ENCODE data around the gene WIPF2.
A peak's percentile ranks its signal among the peaks of the same experiment; 100 is the strongest.

The WIPF2 gene

DNA sequence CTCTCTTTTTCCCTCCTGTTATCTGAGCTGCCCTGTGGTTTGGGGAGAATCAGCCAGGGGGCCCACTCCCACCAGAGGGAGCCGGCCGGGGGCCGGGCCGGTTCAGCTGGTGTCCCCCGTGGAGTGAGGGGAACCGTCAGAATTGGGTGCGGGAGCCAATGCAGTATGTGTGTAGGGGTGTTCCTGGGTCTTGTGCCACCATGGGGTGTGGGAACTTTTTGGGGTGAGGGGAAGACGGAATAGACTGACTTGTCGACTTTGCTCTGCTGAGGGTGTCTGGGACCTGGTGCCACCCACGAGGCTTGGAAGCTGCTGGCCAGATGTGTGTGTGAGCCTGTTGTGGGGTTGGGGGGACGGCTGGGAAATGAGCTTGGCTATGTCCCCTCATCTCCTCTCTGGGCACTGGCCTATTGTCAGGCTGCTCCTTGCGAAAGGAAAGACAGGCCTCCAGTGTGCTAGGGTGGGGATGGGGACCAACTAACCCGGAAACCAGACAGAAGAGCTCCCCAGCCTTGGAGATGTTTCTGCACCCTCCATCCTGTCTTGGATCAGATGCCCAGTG lies 99.8 kb downstream of the WIPF2 start:
- Histone ChIP-seq H3K9ac (ENCODE audit: low read depth in 1 of 2, low read length in 2 of 2) (peak overlapping the region; percentile 74 to 81), H3K36me3 (ENCODE audit: control insufficient read depth in 1 of 2, insufficient read depth in 2 of 2, low read length in 2 of 2) (no peaks in the 10 kb centered on the region), H3K9me3 (ENCODE audit: control insufficient read depth in 1 of 2, low read length in 2 of 2) (no peaks in the 10 kb centered on the region), H3K4me3 (ENCODE audit: low read depth in 1 of 2, low read length in 2 of 2) (peak overlapping the region; percentile 83 to 85), H3K27me3 (ENCODE audit: control insufficient read depth in 1 of 2, insufficient read depth in 2 of 2, low read length in 2 of 2) (no peaks in the 10 kb centered on the region), H3K4me1 (ENCODE audit: control insufficient read depth in 1 of 2, insufficient read depth in 2 of 2, low read length in 2 of 2) (peaks cover 77 to 80% of the 10 kb centered on the region in 2 donors), H3K27ac (ENCODE audit: low read depth, low read length) (no peak overlapping the region)

DNA sequence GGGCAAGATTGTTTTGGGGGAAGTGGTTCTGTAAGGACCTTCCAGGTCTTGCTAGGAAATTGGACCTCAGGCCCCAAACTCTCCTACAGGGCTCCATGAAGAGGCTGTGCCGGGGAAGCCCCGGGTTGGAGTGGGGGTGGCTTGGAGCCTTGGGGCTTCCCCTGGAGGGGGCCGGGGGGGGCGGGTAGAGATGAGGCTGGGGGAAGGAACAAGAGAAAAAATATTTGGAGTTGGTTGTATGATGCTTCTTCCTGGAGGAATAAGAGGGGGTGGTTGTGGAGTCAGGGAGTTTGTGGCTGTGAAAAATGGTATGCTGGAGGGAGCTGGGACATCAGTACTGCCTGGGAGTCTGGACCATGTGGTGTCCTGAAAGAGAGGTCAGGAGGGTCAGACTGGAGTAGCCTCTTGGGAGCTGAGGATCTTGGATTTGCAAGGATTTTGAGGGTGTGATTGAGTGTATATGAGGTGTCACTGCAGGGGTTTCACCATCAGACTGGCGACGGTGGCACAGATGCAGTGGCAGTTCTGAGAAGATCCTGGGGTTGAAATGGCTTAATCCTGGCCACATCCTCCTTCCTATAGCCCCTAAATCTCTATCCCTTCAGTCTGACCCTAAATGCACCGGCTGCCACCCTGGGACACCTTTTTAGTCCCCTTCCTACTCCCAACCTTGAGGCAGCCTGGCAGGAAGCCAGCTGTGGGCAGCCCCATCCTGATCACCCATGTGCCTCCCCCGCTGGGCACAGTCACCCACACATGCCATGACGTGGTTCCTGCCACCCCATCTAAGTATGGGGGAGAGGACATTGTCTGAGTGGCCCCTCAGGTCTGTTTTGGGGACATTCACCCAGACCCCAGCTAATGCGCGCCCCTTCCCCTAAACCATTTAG lies 100.8 kb downstream of the WIPF2 start:
- H3K9me3 ChIP-seq (ENCODE audit: control insufficient read depth in 1 of 2, low read length in 2 of 2): no peaks in the 10 kb centered on the region
- H3K4me3 ChIP-seq (ENCODE audit: low read depth in 1 of 2, low read length in 2 of 2): peak overlapping the region; percentile 79 to 85
- no peaks in the 10 kb centered on the region for H3K27me3 ChIP-seq (ENCODE audit: control insufficient read depth in 1 of 2, insufficient read depth in 2 of 2, low read length in 2 of 2)
- peak overlapping the region; percentile 2 to 18 for H3K9ac ChIP-seq (ENCODE audit: low read depth in 1 of 2, low read length in 2 of 2)
- H3K36me3 ChIP-seq (ENCODE audit: control insufficient read depth in 1 of 2, insufficient read depth in 2 of 2, low read length in 2 of 2): no peaks in the 10 kb centered on the region
- H3K4me1 ChIP-seq (ENCODE audit: control insufficient read depth in 1 of 2, insufficient read depth in 2 of 2, low read length in 2 of 2): peaks cover 81 to 83% of the 10 kb centered on the region in 2 donors
- no peak overlapping the region for H3K27ac ChIP-seq (ENCODE audit: low read depth, low read length)

DNA sequence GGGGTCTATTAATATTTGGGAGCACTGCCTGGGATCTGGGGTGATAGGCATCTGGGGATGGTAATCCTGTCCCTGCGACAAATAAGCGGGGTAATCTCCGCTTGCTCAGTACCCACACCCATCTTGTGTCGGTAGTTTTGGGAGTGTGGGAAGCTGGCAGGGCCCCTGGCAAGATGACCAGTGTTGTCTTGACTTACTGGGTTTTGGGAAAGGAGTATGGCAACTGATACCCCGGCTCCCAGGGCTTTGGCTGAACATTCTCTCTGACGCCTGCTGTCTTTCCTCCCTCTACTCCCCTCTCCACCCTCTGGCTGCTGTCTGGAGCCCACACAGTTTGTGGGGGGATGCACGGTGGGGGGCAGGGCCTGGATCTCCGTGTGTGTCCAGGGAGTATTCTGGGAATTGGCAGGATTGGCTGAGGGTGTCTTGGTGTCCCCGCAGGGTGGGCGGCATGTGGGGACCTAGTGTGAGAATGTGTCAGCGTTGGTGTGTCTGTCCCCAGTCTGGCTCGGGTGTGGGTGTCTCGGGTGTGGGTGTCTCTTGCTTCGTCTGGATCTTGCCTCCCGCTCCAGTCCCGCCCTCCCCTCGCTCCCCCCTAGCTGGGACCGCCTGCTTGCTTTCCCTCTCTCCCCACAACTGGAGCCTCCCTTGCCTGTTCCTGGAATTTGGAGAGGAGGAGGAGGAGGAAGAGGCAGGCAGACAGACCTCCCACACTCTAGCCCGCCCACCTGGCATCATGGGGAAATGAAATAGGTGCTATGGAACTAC lies 101.8 kb downstream of the WIPF2 start:
- peak overlapping the region; percentile 79 to 85 for H3K4me3 ChIP-seq (ENCODE audit: low read depth in 1 of 2, low read length in 2 of 2)
- H3K27me3 ChIP-seq (ENCODE audit: control insufficient read depth in 1 of 2, insufficient read depth in 2 of 2, low read length in 2 of 2): no peaks in the 10 kb centered on the region
- peaks cover 80 to 83% of the 10 kb centered on the region in 2 donors for H3K4me1 ChIP-seq (ENCODE audit: control insufficient read depth in 1 of 2, insufficient read depth in 2 of 2, low read length in 2 of 2)
- H3K27ac ChIP-seq (ENCODE audit: low read depth, low read length): peak overlapping the region; percentile 55
- no peaks in the 10 kb centered on the region for H3K9me3 ChIP-seq (ENCODE audit: control insufficient read depth in 1 of 2, low read length in 2 of 2)
- H3K9ac ChIP-seq (ENCODE audit: low read depth in 1 of 2, low read length in 2 of 2): peak overlapping the region; percentile 18 to 45
- no peaks in the 10 kb centered on the region for H3K36me3 ChIP-seq (ENCODE audit: control insufficient read depth in 1 of 2, insufficient read depth in 2 of 2, low read length in 2 of 2)

DNA sequence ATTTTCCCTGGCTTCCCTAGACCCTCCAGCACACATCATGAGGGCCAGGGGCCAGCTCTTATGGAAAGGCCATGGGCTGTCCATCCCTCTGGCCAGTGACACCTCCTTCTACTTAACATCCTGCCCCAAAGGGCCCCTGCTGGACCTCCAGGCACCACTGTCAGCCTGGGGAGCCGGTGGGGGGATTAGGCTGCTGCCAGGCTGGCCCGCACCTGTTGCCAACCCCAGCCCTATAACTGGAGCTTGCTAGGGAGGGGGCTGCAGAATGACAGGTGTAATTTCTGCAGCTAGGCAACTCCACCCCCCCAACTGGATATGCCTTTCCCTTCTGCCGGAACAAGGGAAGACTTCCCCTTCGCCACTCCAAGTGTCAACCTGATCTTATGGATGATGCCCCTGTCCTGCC lies 102.4 kb downstream of the WIPF2 start:
- Histone ChIP-seq H3K9ac (ENCODE audit: low read depth in 1 of 2, low read length in 2 of 2) (peak overlapping the region; percentile 45 to 70), H3K4me1 (ENCODE audit: control insufficient read depth in 1 of 2, insufficient read depth in 2 of 2, low read length in 2 of 2) (peaks cover 80 to 83% of the 10 kb centered on the region in 2 donors), H3K4me3 (ENCODE audit: low read depth in 1 of 2, low read length in 2 of 2) (peak overlapping the region; percentile 79 to 85), H3K27ac (ENCODE audit: low read depth, low read length) (peak overlapping the region; percentile 55), H3K27me3 (ENCODE audit: control insufficient read depth in 1 of 2, insufficient read depth in 2 of 2, low read length in 2 of 2) (no peaks in the 10 kb centered on the region), H3K9me3 (ENCODE audit: control insufficient read depth in 1 of 2, low read length in 2 of 2) (no peaks in the 10 kb centered on the region), H3K36me3 (ENCODE audit: control insufficient read depth in 1 of 2, insufficient read depth in 2 of 2, low read length in 2 of 2) (no peaks in the 10 kb centered on the region)

DNA sequence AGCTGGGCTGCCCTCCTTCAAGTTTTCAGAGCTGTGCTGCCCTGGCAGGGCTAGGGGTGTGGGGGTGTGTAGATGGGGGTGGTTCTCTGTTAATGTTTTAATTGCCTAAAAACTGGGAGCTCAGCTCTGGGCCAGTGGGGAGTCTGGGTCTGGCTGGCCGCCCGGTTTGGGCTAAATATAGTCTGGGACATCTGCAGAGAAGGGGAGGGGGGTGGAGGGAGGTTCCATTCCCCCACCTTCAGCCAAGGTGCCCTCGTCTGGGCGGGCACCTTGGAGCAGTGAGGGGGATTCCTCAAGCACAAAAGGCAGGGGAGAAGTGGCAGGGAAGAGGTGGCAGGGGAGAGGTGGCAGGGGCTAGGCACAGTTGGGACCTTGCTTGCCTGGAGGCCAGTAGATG lies 102.9 kb downstream of the WIPF2 start:
- Histone ChIP-seq H3K4me3 (ENCODE audit: low read depth in 1 of 2, low read length in 2 of 2) (peak overlapping the region; percentile 79 to 85), H3K4me1 (ENCODE audit: control insufficient read depth in 1 of 2, insufficient read depth in 2 of 2, low read length in 2 of 2) (peaks cover 81 to 84% of the 10 kb centered on the region in 2 donors), H3K27ac (ENCODE audit: low read depth, low read length) (peak overlapping the region; percentile 79), H3K36me3 (ENCODE audit: control insufficient read depth in 1 of 2, insufficient read depth in 2 of 2, low read length in 2 of 2) (no peaks in the 10 kb centered on the region), H3K9me3 (ENCODE audit: control insufficient read depth in 1 of 2, low read length in 2 of 2) (no peaks in the 10 kb centered on the region), H3K9ac (ENCODE audit: low read depth in 1 of 2, low read length in 2 of 2) (peak overlapping the region; percentile 64 to 70), H3K27me3 (ENCODE audit: control insufficient read depth in 1 of 2, insufficient read depth in 2 of 2, low read length in 2 of 2) (no peaks in the 10 kb centered on the region)

DNA sequence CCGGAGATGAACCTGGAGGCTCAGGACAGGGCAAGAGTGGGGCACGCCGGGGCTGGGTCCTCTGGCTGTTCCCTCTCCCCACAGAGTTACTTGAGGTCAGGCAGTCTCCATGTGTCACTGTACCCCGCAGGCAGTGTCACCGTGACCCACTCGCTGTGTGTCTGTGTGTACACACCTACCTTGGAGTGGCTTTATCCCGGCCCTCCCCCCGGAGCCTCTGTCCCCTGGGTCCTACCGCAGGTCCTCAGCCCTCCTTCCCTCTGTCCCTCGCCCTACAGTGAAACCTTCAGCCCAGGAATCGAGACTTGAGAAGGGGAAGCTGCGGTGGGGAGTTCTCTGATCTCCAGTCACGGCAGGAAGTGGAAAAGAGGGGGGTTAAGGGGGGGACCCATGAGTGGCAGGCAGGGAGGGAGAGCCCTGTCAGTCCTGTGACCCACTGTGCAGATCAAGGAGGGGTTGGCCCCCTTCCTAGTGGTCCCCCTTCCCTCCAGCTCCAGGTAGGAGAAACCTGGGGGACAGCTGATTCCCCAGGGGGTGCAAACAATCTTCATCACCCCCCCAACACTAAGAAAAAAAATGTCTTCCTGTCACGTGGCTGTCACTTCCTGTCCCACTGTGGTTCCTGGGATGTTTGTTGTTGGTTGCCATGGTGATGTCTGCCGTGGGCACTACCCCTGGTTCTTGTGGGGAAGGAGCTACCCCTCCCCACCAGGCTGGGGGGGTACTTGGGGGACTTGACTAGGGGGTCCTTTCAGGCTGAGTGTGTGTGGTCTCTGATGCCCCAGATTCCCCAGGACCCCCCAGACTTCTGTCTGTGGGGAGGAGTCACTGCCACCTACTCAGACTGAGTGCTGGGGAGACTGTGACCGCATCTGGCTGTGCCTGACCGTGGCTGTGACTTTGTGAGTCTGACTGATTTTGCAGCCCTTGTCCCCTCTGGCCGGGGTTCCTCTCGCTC lies 103.5 kb downstream of the WIPF2 start:
- Histone ChIP-seq H3K9me3 (ENCODE audit: control insufficient read depth in 1 of 2, low read length in 2 of 2) (no peaks in the 10 kb centered on the region), H3K27ac (ENCODE audit: low read depth, low read length) (peak overlapping the region; percentile 79), H3K36me3 (ENCODE audit: control insufficient read depth in 1 of 2, insufficient read depth in 2 of 2, low read length in 2 of 2) (no peaks in the 10 kb centered on the region), H3K9ac (ENCODE audit: low read depth in 1 of 2, low read length in 2 of 2) (peak overlapping the region; percentile 64 to 70), H3K4me1 (ENCODE audit: control insufficient read depth in 1 of 2, insufficient read depth in 2 of 2, low read length in 2 of 2) (peaks cover 81 to 84% of the 10 kb centered on the region in 2 donors), H3K27me3 (ENCODE audit: control insufficient read depth in 1 of 2, insufficient read depth in 2 of 2, low read length in 2 of 2) (no peaks in the 10 kb centered on the region), H3K4me3 (ENCODE audit: low read depth in 1 of 2, low read length in 2 of 2) (peak overlapping the region; percentile 79 to 85)

DNA sequence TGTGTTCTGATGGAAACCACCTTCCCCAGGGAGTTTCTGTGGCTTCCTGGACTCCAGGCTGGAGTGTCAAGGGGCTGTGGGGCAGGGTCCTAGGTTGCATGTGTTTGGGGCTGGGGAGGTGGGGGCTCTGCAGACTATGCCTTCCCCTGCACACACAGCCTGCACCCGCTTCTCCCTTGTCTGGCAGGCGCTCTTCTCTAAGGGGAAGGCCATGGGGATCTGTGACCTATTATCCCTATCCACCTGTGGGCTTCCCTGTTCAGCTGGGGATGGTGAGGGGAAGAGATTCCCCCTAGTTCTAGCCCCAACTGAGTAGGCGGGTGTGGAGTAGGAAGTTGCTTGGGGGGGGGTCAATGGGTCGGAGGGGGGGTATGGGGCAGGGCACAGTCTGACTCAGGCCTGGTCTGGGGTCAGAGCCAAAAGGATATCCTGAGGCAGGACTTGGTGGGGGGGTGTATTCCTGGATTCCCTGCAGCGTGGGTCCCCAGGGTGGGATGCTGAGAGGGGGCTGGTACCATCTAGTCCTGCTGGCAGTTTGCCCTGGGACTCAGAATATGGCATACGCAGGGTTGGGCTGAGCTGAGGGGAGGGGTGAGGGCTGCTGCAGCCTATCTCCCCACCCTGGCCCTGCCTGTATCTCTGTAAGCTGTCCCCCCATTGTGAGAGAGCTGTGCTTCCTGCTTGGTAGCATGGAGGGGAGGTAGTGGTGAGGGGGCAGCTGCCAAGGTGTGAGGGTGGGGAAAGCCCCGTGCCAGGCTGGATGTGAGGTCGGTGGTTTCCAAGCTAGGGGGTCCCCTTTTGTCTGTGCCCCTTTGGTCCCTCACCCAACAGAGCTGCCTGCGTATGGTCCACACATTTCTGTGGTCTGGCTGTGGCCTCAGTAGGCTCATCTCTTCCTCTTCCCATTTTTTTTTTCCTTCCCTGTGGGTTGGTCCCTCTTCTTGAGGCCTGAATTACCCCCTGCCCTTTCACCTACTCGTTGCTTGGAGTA lies 104.6 kb downstream of the WIPF2 start:
- Histone ChIP-seq H3K9ac (ENCODE audit: low read depth in 1 of 2, low read length in 2 of 2) (peak overlapping the region in 1 of 2 donors; percentile 70), H3K36me3 (ENCODE audit: control insufficient read depth in 1 of 2, insufficient read depth in 2 of 2, low read length in 2 of 2) (no peaks in the 10 kb centered on the region), H3K4me1 (ENCODE audit: control insufficient read depth in 1 of 2, insufficient read depth in 2 of 2, low read length in 2 of 2) (peaks cover 85 to 90% of the 10 kb centered on the region in 2 donors), H3K27ac (ENCODE audit: low read depth, low read length) (peak overlapping the region; percentile 79), H3K4me3 (ENCODE audit: low read depth in 1 of 2, low read length in 2 of 2) (peak overlapping the region; percentile 79 to 85), H3K27me3 (ENCODE audit: control insufficient read depth in 1 of 2, insufficient read depth in 2 of 2, low read length in 2 of 2) (no peaks in the 10 kb centered on the region), H3K9me3 (ENCODE audit: control insufficient read depth in 1 of 2, low read length in 2 of 2) (no peaks in the 10 kb centered on the region)

DNA sequence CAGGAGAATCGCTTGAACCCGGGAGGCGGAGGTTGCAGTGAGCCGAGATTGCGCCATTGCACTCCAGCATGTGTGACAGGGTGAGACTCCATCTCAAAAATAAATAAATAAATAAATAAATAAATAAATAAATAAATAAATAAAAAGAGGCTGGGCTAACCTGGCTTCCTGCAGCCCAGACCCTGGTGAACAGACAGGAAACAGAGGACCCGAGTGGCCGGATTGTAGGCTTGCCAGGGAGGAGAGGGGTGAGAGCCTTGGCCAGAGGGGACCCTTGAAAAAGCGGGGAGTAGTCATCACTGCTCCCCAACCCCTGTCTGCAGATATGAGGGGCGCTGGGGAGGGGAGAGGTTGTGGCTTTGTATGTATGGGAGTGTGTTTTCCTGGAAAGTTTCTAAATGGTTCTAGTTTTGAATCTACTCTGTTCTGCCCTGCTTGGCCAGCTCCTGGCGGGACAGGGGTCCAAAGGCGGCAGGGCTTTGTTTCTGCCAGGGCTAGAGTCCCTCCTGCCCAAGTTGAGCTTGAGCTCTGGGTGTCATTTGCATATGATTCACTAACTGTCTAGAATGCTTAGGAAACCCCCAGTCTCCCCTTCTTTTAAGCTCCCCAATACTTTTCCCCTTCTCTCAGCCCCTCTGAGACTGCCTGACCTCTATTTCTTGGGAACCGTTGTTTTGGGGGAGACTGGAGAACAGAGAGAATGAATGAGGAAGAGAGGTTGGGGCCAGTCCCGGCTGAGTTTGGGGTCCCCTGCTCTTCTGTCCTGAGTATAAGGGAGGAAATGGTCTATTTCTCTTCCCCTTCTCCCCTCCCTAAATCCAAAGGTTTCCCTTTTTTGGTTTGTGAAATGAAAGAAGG lies 106.3 kb downstream of the WIPF2 start:
- Histone ChIP-seq H3K4me3 (ENCODE audit: low read depth in 1 of 2, low read length in 2 of 2) (peak overlapping the region in 1 of 2 donors; percentile 28), H3K9ac (ENCODE audit: low read depth in 1 of 2, low read length in 2 of 2) (peak overlapping the region in 1 of 2 donors; percentile 30), H3K36me3 (ENCODE audit: control insufficient read depth in 1 of 2, insufficient read depth in 2 of 2, low read length in 2 of 2) (no peaks in the 10 kb centered on the region)

More for the DNA sequence above, 106.3 kb downstream of the WIPF2 start:
- peak overlapping the region; percentile 76 for H3K27ac ChIP-seq (ENCODE audit: low read depth, low read length)
- H3K9me3 ChIP-seq (ENCODE audit: control insufficient read depth in 1 of 2, low read length in 2 of 2): no peaks in the 10 kb centered on the region
- H3K27me3 ChIP-seq (ENCODE audit: control insufficient read depth in 1 of 2, insufficient read depth in 2 of 2, low read length in 2 of 2): no peaks in the 10 kb centered on the region
- peaks cover 80 to 85% of the 10 kb centered on the region in 2 donors for H3K4me1 ChIP-seq (ENCODE audit: control insufficient read depth in 1 of 2, insufficient read depth in 2 of 2, low read length in 2 of 2)
